Mucosa of stomach (tissue), 1 donor: ENCODE results near the gene SMIM22.
A peak's percentile ranks its signal among the peaks of the same experiment; 100 is the strongest.

Experiments used
- H3K27me3 ChIP-seq: one replicate; pipeline ENCODE4 v1.7.0; 2013; ENCODE audit warnings: mild to moderate bottlenecking, low read length; ENCODE audit not compliant: control insufficient read depth, insufficient read depth
- H3K36me3 ChIP-seq: one replicate; pipeline ENCODE4 v1.7.0; 2013; ENCODE audit warnings: low read length; ENCODE audit not compliant: control insufficient read depth, insufficient read depth
- H3K4me1 ChIP-seq: one replicate; pipeline ENCODE4 v1.7.0; 2013; ENCODE audit warnings: mild to moderate bottlenecking, low read length; ENCODE audit not compliant: control insufficient read depth, insufficient read depth
- H3K4me3 ChIP-seq: one replicate; pipeline ENCODE4 v1.7.0; 2013; ENCODE audit warnings: low read length
- H3K9ac ChIP-seq: one replicate; pipeline ENCODE4 v1.7.0; 2013; ENCODE audit warnings: mild to moderate bottlenecking, low read length, moderate library complexity
- H3K9me3 ChIP-seq: one replicate; pipeline ENCODE4 v1.7.0; 2013; ENCODE audit warnings: mild to moderate bottlenecking, low read length, moderate library complexity; ENCODE audit not compliant: control insufficient read depth
- donor health status: Pancreatic carcinoma.

The SMIM22 gene

GRCh38 chr16:4801051-4801961 lies 6.1 kb downstream of the SMIM22 start:
- Histone ChIP-seq H3K27me3 (no peaks in the 10 kb centered on the region), H3K4me1 (peaks cover 31% of the 10 kb centered on the region), H3K36me3 (no peaks in the 10 kb centered on the region), H3K4me3 (peak overlapping the region; percentile 5), H3K9me3 (no peaks in the 10 kb centered on the region), H3K9ac (peak overlapping the region; percentile 65)

- Histone ChIP-seq H3K9me3 (no peaks in the 10 kb centered on the region), H3K4me1 (peaks cover 25% of the 10 kb centered on the region), H3K36me3 (no peaks in the 10 kb centered on the region), H3K4me3 (peak within 1 kb of the TSS; percentile 60), H3K27me3 (no peaks in the 10 kb centered on the region), H3K9ac (peak within 1 kb of the TSS; percentile 70)
These were observed 6.9 kb downstream of the SMIM22 start, which contains the start of gene ROGDI for GRCh38 chr16:4801962-4802658. Gene ROGDI (minus strand): TSS chr16:4802633. CDS start chr16:4802571, 62 bp downstream.

GRCh38 chr16:4802659-4803287 lies 7.6 kb downstream of the SMIM22 start:
- Histone ChIP-seq H3K4me1 (peaks cover 24% of the 10 kb centered on the region), H3K36me3 (no peaks in the 10 kb centered on the region), H3K9me3 (no peaks in the 10 kb centered on the region), H3K4me3 (peak overlapping the region; percentile 60), H3K27me3 (no peaks in the 10 kb centered on the region), H3K9ac (peak overlapping the region; percentile 70)

DNA sequence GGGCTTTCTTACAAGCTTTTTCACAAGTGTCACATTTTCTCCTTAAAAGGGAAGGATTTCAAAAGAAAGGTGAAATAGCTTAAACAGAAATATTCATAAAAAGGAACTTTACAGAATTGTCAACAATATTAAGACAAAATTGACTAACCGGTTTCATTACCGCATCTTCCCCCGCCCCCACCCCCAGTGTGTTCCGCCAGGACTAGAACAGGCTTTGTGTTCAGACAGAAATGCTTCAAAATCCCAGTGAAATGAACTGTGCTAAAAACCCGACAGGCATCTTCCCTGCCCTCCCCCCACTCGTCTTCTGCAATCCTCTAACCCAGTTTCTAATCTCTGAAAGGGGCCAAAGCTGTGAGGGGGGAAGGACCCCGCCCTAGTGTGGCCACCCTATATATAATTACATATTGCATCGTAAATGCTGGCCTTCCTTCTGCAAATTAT lies 8.3 kb downstream of the SMIM22 start:
- H3K36me3 ChIP-seq: no peaks in the 10 kb centered on the region
- peak overlapping the region; percentile 70 for H3K9ac ChIP-seq
- no peaks in the 10 kb centered on the region for H3K9me3 ChIP-seq
- H3K4me3 ChIP-seq: peak overlapping the region; percentile 60
- H3K4me1 ChIP-seq: peaks cover 24% of the 10 kb centered on the region
- H3K27me3 ChIP-seq: no peaks in the 10 kb centered on the region

GRCh38 chr16:4803898-4804762 lies 9.0 kb downstream of the SMIM22 start:
- Histone ChIP-seq H3K36me3 (no peaks in the 10 kb centered on the region), H3K4me3 (no peak overlapping the region), H3K9me3 (no peaks in the 10 kb centered on the region), H3K4me1 (peaks cover 24% of the 10 kb centered on the region), H3K9ac (no peak overlapping the region), H3K27me3 (no peaks in the 10 kb centered on the region)

DNA sequence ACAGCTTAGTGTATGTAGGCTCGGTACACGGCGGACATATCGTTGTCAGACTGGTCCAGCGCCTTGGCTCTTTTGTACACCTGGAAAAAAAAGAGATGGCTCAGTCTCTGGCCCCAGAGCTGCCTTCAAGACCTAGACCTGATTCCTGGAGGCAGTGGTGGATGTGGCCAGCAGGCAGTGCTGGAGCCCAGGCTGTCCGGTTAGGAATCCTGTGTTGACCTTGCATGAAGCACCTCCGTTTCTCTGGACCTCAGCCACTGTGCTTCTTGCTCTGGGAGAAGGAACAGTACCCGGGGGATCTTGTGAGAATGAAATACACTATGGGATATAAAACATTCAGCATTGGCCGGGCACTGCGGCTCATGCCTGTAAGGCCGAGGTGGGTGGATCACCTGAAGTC lies 10.1 kb downstream of the SMIM22 start:
- peaks cover 16% of the 10 kb centered on the region for H3K4me1 ChIP-seq
- H3K4me3 ChIP-seq: no peak overlapping the region
- no peak overlapping the region for H3K9ac ChIP-seq
- H3K9me3 ChIP-seq: no peaks in the 10 kb centered on the region
- no peaks in the 10 kb centered on the region for H3K27me3 ChIP-seq
- H3K36me3 ChIP-seq: no peaks in the 10 kb centered on the region

- Histone ChIP-seq H3K9ac (no peak overlapping the region), H3K36me3 (no peaks in the 10 kb centered on the region), H3K4me1 (peaks cover 6% of the 10 kb centered on the region), H3K4me3 (no peak overlapping the region), H3K9me3 (no peaks in the 10 kb centered on the region), H3K27me3 (no peaks in the 10 kb centered on the region)
These were observed 11.1 kb downstream of the SMIM22 start for GRCh38 chr16:4806280-4806679.

- Histone ChIP-seq H3K27me3 (no peaks in the 10 kb centered on the region), H3K4me1 (no peaks in the 10 kb centered on the region), H3K4me3 (no peak overlapping the region), H3K36me3 (peaks cover 6% of the 10 kb centered on the region), H3K9ac (no peak overlapping the region), H3K9me3 (no peaks in the 10 kb centered on the region)
These were observed 16.1 kb downstream of the SMIM22 start for GRCh38 chr16:4811242-4811641.

DNA sequence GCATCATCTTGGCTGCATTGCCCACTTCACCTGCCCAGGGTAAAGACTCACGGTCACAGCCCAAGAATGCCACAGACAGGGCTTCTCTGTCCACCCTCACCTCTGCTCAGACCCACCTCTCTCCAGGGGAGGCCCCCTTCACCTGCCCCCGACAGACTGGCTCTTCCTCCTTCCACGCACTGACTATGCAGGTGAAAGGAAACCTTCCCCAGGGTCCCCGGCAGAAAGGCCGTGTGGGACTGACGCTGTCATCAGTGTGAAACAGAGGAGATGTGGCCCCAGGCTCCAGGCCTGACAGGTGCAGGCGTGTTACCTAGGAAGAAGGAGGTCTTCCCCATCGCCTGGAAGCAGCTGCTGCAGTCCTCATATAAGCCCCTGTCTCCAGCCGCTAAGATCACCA lies 16.6 kb downstream of the SMIM22 start:
- Histone ChIP-seq H3K4me3 (no peak overlapping the region), H3K27me3 (no peaks in the 10 kb centered on the region), H3K36me3 (peaks cover 6% of the 10 kb centered on the region), H3K4me1 (no peaks in the 10 kb centered on the region), H3K9me3 (no peaks in the 10 kb centered on the region), H3K9ac (no peak overlapping the region)

DNA sequence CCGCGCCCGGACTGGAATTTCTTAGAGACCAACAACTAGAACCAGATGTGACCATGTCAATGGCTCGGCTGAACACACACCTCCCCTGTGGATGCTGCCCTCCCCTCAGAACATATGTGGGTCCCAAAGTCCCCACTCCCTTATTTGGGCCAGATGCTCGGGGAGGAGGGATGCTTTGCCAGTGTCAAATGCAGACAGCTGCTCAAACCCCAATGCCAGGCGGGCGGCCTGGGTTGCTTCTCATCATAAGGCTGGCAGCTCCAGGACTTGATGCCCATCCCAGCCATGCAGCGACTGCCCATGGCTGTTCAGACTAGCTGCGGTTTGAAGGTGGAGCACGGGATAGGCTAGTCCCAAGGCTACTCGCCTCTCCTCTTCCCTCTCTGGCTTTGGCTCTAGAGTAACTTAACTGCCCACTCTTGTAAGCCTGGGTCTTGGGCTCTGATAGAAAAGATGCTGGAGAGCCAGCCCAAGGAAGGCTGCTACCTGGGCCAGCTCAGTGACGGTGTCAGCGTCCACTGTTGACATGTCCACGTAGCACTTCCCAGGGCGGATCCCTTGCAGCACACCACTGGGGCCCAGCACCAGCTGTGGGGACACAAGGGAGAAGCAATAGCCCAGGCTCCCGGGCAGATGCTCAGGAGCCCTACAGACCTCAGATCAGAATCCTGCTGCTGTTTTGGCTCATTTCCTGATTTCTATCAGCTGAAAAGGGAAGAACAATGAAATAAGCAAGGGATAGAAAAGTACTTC lies 18.3 kb downstream of the SMIM22 start:
- Histone ChIP-seq H3K4me3 (no peak overlapping the region), H3K9me3 (no peaks in the 10 kb centered on the region), H3K9ac (no peak overlapping the region), H3K27me3 (no peaks in the 10 kb centered on the region), H3K36me3 (peaks cover 6% of the 10 kb centered on the region), H3K4me1 (no peaks in the 10 kb centered on the region)

- H3K36me3 ChIP-seq: peaks cover 6% of the 10 kb centered on the region
- H3K4me1 ChIP-seq: no peaks in the 10 kb centered on the region
- no peaks in the 10 kb centered on the region for H3K9me3 ChIP-seq
- no peak overlapping the region for H3K9ac ChIP-seq
- H3K4me3 ChIP-seq: no peak overlapping the region
- H3K27me3 ChIP-seq: no peaks in the 10 kb centered on the region
These were observed 18.9 kb downstream of the SMIM22 start for GRCh38 chr16:4814046-4814445.
